ENCODE measurements around the gene MZT2A. TPM values are rescaled to one million over a fixed set of nuclear protein-coding genes. Genes with fewer than 3 reads are reported as not detected.

Gene MZT2A
- total RNA-seq, 1 experiment from 2014 or later = 162 TPM

DNA sequence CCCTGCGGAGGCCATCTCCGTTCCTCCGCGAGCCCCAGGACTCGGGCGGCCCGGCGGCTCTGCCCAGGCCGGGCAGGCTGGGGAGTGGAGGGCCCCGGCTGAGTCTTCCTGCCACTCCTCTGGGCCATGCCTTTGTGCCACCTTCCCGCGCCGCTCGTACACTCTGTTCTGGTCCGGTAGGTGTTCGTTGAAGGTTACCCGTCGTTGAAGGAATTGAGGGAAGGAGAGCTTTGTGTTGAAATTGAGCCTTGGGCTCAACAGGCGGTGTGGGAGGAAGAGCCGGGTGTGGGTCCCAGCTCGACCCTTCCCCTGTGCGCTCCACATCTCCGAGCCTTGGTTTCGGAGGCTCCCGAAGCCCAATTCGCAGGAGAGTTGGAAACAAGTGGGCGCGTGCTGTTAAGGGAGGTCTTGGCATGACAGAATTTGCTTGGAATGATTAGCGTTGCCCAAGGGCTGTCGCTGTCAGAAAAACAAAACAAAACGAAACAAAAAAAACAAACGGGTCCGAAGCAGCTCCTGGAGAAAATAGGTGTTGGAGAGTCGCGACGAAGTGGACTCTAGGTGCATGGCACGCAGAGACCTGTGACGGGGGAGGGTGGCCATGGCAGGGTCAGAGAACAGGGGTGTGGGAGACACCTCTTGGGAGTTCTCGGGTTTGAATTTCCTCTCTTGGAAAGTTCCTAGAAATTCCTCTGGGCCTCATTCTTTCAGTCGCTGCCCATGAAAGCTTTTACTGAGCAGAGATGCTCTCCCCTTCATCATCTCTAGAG is 1.2 kb upstream of the MZT2A start (continued):
- TF ChIP-seq, protein P1, sequence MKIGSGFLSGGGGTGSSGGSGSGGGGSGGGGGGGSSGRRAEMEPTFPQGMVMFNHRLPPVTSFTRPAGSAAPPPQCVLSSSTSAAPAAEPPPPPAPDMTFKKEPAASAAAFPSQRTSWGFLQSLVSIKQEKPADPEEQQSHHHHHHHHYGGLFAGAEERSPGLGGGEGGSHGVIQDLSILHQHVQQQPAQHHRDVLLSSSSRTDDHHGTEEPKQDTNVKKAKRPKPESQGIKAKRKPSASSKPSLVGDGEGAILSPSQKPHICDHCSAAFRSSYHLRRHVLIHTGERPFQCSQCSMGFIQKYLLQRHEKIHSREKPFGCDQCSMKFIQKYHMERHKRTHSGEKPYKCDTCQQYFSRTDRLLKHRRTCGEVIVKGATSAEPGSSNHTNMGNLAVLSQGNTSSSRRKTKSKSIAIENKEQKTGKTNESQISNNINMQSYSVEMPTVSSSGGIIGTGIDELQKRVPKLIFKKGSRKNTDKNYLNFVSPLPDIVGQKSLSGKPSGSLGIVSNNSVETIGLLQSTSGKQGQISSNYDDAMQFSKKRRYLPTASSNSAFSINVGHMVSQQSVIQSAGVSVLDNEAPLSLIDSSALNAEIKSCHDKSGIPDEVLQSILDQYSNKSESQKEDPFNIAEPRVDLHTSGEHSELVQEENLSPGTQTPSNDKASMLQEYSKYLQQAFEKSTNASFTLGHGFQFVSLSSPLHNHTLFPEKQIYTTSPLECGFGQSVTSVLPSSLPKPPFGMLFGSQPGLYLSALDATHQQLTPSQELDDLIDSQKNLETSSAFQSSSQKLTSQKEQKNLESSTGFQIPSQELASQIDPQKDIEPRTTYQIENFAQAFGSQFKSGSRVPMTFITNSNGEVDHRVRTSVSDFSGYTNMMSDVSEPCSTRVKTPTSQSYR (CRISPR knock-in tag; IDR thresholded peaks at IDR 0.05) = no peak

DNA sequence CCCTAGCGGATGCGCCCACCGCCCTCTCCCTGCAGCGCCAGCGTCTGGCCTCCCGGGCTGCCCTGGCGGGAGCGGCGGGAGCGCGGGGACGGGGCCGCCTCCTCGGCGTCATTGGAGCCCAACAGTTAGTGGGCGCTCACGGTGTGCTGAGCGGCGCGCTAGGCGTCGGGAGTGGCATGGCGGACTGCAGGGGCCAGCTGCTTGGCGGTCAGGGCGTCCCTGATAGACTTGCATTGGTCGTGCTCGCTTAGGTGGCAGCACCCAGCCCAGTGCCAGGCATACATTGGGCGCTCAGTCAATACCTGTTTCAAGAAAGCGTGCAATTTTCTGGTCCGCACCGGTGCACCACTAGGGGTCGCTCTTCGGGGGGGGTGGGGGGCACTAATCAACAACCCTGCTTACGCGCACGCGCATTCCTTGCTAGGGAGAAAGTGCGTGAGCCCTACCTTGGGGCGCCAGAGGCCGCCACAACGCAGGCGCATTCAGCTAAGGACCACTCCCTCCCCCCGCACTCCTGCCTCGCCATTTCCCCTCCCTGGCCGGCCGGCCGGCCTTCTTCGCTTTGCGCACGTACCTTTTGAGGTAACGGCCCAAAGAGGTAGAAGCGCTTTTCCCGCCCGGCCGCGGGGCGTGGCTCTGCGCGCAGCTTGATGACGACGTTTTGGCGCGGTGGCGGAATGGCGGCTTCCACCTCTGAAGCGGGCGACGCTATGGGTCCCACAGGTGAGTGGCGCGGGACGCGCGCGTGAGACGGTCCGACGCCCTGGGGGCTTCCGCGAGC is 411 bp upstream of the MZT2A start:
- ATAC-seq (peak; percentile 78), DNase-seq (ENCODE audit: low spot score) (peak; percentile 94)
- ChIA-PET POLR2A (interaction anchor here (1.0 kb wide), 2 partner anchors 79 to 88 kb away, joined by 3 read pairs; no protein-coding TSS in a partner anchor), CTCF (interaction anchor here (0.6 to 3.4 kb wide), 17 partner anchors 10 to 340 kb away, joined by 3 to 14 read pairs (median 5); no protein-coding TSS in a partner anchor)
- Mint-ChIP-seq H3K36me3 (peaks cover 11% of the 10 kb centered on the region), H3K4me3 (peak overlapping the region; percentile 96), H3K9me3 (no peaks in the 10 kb centered on the region), H3K4me1 (peaks cover 15% of the 10 kb centered on the region), H3K27me3 (ENCODE audit: low read depth) (no peaks in the 10 kb centered on the region), H3K27ac (peak overlapping the region; percentile 85; the same call in 1 of the 2 replicates)
- no peak for TF ChIP-seq ESRRA (CRISPR knock-in tag; IDR thresholded peaks at IDR 0.05; ENCODE audit: borderline replicate concordance)
- no peak for TF ChIP-seq NR1H2 (CRISPR knock-in tag; IDR thresholded peaks at IDR 0.05)
- TF ChIP-seq, protein P2, sequence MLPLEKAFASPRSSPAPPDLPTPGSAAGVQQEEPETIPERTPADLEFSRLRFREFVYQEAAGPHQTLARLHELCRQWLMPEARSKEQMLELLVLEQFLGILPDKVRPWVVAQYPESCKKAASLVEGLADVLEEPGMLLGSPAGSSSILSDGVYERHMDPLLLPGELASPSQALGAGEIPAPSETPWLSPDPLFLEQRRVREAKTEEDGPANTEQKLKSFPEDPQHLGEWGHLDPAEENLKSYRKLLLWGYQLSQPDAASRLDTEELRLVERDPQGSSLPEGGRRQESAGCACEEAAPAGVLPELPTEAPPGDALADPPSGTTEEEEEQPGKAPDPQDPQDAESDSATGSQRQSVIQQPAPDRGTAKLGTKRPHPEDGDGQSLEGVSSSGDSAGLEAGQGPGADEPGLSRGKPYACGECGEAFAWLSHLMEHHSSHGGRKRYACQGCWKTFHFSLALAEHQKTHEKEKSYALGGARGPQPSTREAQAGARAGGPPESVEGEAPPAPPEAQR (CRISPR knock-in tag; IDR thresholded peaks at IDR 0.05) = no peak
- peak; percentile 51; the same call in 1 of the 2 replicates for TF ChIP-seq FOXP1 (CRISPR knock-in tag; IDR thresholded peaks at IDR 0.05; ENCODE audit: borderline replicate concordance)
- TF ChIP-seq, protein P3, sequence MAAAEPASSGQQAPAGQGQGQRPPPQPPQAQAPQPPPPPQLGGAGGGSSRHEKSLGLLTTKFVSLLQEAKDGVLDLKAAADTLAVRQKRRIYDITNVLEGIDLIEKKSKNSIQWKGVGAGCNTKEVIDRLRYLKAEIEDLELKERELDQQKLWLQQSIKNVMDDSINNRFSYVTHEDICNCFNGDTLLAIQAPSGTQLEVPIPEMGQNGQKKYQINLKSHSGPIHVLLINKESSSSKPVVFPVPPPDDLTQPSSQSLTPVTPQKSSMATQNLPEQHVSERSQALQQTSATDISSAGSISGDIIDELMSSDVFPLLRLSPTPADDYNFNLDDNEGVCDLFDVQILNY (CRISPR knock-in tag; IDR thresholded peaks at IDR 0.05) = peak; percentile 97
- TF ChIP-seq, protein P4, sequence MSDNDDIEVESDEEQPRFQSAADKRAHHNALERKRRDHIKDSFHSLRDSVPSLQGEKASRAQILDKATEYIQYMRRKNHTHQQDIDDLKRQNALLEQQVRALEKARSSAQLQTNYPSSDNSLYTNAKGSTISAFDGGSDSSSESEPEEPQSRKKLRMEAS (CRISPR knock-in tag; IDR thresholded peaks at IDR 0.05) = no peak; the same call in 1 of the 2 replicates
- no peak for TF ChIP-seq ELF4 (CRISPR knock-in tag; IDR thresholded peaks at IDR 0.05; ENCODE audit: low read depth)
- no peak for TF ChIP-seq IRF2 (CRISPR knock-in tag; IDR thresholded peaks at IDR 0.05; ENCODE audit: borderline replicate concordance, low read depth)
- TF ChIP-seq, protein P5, sequence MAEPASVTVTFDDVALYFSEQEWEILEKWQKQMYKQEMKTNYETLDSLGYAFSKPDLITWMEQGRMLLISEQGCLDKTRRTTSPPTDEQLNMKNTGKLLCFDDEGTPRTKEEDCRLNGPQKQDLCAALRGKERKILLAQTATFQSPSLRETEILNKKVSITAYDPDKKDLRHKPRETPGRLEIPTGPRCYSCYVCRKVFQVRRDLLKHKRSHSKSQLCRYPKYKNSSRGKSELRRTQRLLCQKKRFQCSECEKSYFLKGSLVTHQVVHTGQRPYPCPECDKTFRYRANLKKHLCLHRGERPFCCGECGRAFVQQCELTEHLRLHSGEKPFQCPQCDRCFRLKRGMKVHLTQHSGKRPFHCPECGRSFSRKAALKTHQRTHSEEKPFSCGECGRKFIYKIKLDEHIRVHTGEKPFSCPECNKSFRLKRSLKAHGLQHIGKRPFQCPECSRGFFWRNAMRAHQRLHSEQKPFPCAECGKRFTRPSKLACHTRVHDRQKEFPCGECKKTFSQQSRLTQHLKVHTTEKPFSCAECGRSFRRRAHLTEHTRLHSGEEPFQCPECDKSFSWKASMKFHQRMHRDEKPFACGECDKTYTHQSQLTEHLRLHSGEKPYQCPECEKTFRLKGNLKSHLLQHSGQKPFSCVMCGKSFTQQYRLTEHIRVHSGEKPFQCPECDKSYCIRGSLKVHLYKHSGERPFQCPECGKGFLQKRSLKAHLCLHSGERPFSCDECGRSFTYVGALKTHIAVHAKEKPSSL (CRISPR knock-in tag; conservative IDR thresholded peaks at IDR 0.05) = no peak
- TF ChIP-seq CBFB (CRISPR knock-in tag; IDR thresholded peaks at IDR 0.05; ENCODE audit: low read depth) = no peak
- no peak for TF ChIP-seq ZNF317 (CRISPR knock-in tag; IDR thresholded peaks at IDR 0.05; ENCODE audit: borderline replicate concordance, low read depth)
- peak; percentile 55; the same call in 1 of the 2 replicates for TF ChIP-seq FOXK1 (CRISPR knock-in tag; IDR thresholded peaks at IDR 0.05)
- TF ChIP-seq ZNF416 (CRISPR knock-in tag; IDR thresholded peaks at IDR 0.05) = no peak
- TF ChIP-seq NR3C1 (CRISPR knock-in tag; conservative IDR thresholded peaks at IDR 0.05; ENCODE audit: low read depth) = no peak
- TF ChIP-seq CREM (CRISPR knock-in tag; IDR thresholded peaks at IDR 0.05) = peak; percentile 92
- no peak for TF ChIP-seq GRHL2 (CRISPR knock-in tag; IDR thresholded peaks at IDR 0.05; ENCODE audit: insufficient replicate concordance, severe bottlenecking)
- TF ChIP-seq, protein P6, sequence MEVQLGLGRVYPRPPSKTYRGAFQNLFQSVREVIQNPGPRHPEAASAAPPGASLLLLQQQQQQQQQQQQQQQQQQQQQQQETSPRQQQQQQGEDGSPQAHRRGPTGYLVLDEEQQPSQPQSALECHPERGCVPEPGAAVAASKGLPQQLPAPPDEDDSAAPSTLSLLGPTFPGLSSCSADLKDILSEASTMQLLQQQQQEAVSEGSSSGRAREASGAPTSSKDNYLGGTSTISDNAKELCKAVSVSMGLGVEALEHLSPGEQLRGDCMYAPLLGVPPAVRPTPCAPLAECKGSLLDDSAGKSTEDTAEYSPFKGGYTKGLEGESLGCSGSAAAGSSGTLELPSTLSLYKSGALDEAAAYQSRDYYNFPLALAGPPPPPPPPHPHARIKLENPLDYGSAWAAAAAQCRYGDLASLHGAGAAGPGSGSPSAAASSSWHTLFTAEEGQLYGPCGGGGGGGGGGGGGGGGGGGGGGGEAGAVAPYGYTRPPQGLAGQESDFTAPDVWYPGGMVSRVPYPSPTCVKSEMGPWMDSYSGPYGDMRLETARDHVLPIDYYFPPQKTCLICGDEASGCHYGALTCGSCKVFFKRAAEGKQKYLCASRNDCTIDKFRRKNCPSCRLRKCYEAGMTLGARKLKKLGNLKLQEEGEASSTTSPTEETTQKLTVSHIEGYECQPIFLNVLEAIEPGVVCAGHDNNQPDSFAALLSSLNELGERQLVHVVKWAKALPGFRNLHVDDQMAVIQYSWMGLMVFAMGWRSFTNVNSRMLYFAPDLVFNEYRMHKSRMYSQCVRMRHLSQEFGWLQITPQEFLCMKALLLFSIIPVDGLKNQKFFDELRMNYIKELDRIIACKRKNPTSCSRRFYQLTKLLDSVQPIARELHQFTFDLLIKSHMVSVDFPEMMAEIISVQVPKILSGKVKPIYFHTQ (CRISPR knock-in tag; IDR thresholded peaks at IDR 0.05) = no peak
- peak; percentile 53; the same call in 1 of the 2 replicates for TF ChIP-seq GABPB1 (CRISPR knock-in tag; IDR thresholded peaks at IDR 0.05)
- no peak for TF ChIP-seq ZBTB21 (CRISPR knock-in tag; IDR thresholded peaks at IDR 0.05; ENCODE audit: borderline replicate concordance)
- TF ChIP-seq, protein P7, sequence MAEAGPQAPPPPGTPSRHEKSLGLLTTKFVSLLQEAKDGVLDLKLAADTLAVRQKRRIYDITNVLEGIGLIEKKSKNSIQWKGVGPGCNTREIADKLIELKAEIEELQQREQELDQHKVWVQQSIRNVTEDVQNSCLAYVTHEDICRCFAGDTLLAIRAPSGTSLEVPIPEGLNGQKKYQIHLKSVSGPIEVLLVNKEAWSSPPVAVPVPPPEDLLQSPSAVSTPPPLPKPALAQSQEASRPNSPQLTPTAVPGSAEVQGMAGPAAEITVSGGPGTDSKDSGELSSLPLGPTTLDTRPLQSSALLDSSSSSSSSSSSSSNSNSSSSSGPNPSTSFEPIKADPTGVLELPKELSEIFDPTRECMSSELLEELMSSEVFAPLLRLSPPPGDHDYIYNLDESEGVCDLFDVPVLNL (CRISPR knock-in tag; IDR thresholded peaks at IDR 0.05; ENCODE audit: borderline replicate concordance, low read depth) = peak; percentile 94
